ENCODE data around the gene GATAD2A. TPM values are rescaled to one million over a fixed set of nuclear protein-coding genes. Genes with fewer than 3 reads are reported as not detected.
"Not testable (repeated sequence)": the region's sequence is repeated elsewhere in the genome, so short reads cannot be mapped to it uniquely, and the experiment has no call there.

Gene GATAD2A
- total RNA-seq, 1 donor from 2014 or later, result 25.9 TPM

DNA sequence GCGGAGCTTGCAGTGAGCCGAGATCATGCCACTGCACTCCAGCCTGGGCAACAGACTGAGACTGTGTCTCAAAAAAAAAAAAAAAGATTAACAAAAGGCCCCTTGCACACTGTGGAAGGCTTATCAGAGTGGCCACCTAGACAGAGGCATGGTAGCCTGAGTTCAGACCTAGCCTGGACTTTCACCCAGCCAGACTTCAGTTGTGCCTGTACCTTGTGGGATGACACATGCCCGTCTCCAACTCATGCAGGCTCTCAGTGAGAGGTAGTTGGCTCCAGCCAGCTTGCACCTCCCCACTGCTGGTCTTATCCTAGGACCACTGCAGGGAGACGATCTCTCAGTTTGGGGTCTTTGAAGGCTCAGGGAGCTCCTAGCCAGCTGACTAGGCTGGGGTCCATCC lies 52.2 kb downstream of the GATAD2A start:
- intact Hi-C loops (cut with DNase I), result loop anchor here (5.0 kb wide), 1 partner anchor 50 kb away; the partner anchor contains the start of gene GATAD2A
- ATAC-seq, result no peak

GRCh38 chr19:19458110-19458816 lies 52.8 kb downstream of the GATAD2A start:
- DNase-seq (ENCODE audit: missing footprints) (no peak), ATAC-seq (no peak)
- intact Hi-C loops (cut with DNase I), result loop anchor here (5.0 kb wide), 1 partner anchor 51 kb away; the partner anchor contains the start of gene GATAD2A

More for the DNA sequence above, 52.2 kb downstream of the GATAD2A start:
- no peak for DNase-seq (ENCODE audit: missing footprints)

DNA sequence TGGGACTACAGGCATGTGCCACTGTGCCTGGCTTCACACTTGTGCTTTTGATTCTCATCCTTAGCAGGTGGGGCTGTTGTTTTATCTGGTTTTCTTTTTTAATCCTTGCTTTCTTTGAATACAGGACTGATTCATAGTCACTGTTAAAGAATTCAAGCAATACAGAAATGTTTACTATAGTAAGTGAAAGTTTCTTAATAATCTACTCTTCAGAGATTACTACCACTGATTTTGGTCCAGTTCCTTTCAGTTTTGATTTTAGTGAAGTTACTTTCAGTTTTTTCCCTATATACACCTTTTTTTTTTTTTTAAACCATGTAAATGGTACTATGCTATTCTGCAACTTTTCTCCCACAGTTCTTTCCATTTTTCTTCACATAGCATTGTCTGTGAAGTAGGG lies 53.6 kb downstream of the GATAD2A start:
- intact Hi-C loops (cut with DNase I), result loop anchor here (5.0 kb wide), 1 partner anchor 52 kb away; the partner anchor contains the start of gene GATAD2A
- no peak for ATAC-seq
- DNase-seq (ENCODE audit: missing footprints), result no peak

GRCh38 chr19:19459707-19460251 lies 54.3 kb downstream of the GATAD2A start:
- intact Hi-C loops (cut with DNase I), result loop anchor here (5.0 kb wide), 1 partner anchor 52 kb away; the partner anchor contains the start of gene GATAD2A
- DNase-seq (ENCODE audit: missing footprints) (peak; percentile 83), ATAC-seq (peak; percentile 21)

GRCh38 chr19:19460258-19460731 lies 54.8 kb downstream of the GATAD2A start:
- ATAC-seq (peak; percentile 6), DNase-seq (ENCODE audit: missing footprints) (no peak)
- intact Hi-C loops (cut with DNase I), result no loop called here

DNA sequence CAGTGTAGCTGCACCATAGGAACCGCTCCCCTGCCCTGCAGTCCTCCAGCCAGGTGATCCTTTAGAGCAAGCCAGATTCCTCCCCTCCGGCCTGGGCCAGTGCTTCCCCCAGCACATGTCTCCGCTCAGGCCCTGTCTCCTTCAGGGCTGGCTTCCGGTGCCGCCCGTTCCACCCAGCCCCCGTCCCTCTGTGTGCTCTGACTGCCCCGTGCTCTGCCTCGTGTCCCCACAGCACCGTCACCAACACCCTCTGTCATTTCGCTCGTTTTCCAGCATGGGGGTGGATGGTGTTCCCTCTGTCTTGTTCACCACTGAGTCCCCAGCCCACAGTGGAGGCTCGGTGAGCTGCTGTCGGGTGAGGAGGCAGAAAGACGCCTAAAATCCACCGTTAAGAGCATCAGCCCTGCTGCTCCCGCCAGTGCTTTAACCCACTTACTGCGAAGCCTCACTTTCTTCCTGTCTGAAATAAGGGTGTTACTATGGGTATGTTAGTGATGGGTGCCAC lies 55.3 kb downstream of the GATAD2A start:
- intact Hi-C loops (cut with DNase I), result no loop called here
- peak; percentile 84 for DNase-seq (ENCODE audit: missing footprints)
- peak; percentile 78 for ATAC-seq

DNA sequence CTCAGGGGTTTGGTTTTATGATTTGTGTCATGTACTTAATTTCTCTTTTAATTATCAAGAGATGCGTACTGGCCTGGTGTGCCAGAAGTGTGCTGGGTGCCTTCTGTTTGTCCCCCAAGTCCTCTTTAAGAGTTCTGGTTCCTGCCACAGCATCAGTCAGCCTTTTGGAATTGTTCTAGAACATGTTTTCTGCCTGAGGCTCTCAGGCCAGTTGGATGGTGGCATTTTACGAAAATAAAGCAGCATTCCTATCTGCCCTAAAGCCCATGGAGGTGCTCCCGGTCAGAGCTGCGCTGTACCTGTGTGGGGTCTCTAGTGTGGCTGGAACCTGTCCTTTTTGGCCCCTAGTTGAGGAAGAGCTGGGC lies 55.8 kb downstream of the GATAD2A start:
- no peak for ATAC-seq
- intact Hi-C loops (cut with DNase I), result no loop called here
- no peak for DNase-seq (ENCODE audit: missing footprints)

DNA sequence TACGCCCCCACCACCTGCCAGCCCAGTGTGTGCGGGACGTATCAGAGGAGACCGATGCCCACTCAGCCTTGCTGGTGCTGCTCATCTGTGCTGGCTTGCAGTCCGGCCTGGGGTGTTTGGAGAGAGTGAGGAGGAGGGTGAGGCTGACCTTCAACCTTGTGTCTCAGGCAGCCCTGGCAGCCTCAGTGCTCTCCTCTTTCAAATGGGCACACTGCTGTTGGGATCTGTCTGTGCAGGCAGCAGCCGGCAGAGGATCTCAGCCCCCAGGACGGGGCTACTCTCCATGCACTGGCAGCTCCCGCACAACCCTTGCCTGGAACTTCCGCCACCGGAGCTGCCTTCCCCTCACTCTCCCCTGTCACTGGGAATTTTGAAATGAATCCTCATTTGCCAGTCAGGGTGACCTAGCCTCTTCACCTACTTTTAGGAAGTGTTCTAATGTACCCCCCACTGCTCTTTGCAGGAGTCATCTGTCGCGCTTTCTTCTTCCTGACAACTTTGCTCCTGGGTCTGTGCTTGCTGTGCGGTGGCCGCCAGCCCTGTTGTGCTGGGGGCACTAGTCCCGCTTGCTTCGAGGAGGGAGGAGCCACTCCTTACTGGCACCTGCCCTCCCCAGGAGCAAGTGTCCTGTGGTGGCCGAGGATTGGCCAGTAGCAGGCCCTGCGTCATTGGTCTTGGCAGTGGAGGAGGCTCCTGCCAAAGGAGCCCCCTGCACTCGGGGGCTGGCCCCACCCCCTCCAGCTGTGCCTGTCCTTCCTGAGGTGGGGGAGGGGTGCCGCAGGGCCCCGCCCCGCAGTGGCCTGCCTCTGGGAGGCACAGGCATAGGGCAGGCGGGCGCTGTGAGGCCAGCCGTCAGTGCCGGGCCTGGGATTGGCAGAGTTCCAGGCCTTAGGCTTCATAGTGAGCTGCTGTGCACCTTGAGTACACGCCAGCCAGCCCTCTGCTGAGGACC lies 56.5 kb downstream of the GATAD2A start:
- peak; percentile 53 for ATAC-seq
- intact Hi-C loops (cut with DNase I), result no loop called here
- peak; percentile 84 for DNase-seq (ENCODE audit: missing footprints)

DNA sequence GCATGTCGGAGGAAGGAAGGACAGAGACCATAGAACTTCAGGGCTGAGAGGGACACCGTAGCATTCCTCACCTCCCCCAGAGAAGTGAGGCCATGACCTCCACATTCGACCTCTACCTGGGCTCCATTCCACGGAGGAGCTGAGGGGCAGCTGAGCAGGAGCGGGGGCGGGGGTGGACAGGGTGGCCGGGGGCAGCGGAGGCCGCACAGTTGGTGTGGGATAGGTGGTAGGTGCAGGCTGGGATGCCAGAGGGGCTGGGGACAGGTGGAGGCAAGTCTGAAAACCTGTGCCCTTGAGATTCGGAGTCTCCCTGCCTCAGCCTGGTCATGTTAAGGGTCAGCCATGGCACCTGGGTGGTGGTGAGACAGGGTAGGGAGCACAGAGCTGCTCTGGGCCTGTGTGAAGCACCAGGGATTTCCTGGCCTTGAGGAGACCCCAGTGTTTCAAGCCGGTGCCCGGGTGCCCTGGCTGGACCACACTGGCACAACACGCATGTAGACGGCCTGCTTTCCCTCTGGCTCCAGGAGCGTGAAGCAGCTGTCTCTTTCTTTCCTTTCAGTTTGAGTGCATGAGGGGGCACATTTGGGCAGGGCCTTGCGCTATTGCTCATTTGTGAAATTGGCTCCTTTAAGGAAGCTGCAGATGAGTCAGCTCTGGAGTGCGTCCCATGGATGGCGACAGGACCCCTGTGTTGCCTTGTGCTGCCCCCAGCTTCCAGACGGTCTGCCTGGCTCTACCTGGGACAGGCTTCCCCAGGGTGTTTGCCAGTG lies 58.1 kb downstream of the GATAD2A start:
- DNase-seq (ENCODE audit: missing footprints), result no peak
- ATAC-seq, result peak; percentile 18
- intact Hi-C loops (cut with DNase I), result no loop called here

DNA sequence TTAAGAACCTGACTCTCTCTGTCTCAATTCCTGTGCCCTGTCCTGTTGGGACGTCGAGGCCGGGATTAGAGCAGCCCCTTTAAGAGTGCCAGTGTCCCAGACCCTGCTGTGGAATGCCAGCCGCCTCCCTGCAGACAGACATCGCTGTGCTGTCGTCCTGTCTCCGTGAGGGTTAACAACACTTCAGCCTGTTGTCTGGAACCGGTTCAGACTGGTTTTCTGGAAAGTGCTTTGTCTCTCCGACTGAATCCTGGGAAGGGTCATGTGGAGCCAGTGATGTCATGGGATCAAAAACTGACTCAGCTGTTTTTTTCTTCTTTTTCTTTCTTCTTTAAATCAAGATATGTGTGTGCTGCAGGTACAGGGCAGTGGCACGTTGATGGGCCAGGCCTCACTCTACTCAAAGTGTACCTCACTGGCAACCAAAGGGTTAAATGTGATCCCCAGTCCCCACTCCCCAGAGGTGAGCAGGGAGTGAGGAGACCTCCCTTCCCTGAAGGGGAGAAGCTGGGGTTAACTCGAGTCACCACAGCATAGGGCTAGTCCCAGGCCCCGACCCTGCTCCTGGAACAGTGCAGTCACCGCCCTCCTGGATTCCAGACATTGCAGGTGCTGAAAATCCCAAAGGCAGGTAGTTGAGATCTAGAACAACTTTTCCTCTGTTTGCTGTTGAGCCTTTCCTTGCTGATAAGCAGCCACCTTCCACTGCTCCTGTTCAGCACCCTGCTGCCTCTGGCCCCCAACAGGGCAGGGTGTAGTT lies 59.0 kb downstream of the GATAD2A start:
- intact Hi-C loops (cut with DNase I), result no loop called here
- DNase-seq (ENCODE audit: missing footprints) (no peak), ATAC-seq (no peak)

- intact Hi-C loops (cut with DNase I), result no loop called here
- ATAC-seq (no peak), DNase-seq (ENCODE audit: missing footprints) (no peak)
These were observed 60.1 kb downstream of the GATAD2A start for GRCh38 chr19:19465436-19466070.

- no peak for ATAC-seq
- intact Hi-C loops (cut with DNase I), result no loop called here
- no peak for DNase-seq (ENCODE audit: missing footprints)
These were observed 60.7 kb downstream of the GATAD2A start for GRCh38 chr19:19466201-19466600.

- DNase-seq (ENCODE audit: missing footprints), result no peak
- intact Hi-C loops (cut with DNase I), result no loop called here
- no peak for ATAC-seq
These were observed 63.1 kb downstream of the GATAD2A start for GRCh38 chr19:19468424-19469050.

DNA sequence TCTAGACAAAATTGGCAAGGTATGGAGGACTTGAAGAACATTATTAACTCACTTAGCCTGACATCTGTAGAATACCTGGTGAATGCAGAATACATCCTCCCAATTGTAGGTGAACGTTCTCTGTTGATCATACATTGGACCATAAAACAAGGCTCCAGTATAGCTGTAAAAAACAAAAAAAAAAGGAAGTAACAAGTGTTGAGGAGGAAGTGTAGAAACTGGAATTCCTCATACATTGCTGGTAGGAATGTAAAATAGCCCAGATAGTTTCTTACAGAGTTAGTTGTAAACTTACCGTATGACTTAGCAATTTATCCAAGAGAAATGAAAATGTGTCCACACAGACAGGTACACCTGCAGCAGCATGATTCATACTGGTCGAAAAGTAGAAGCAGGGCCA lies 65.1 kb downstream of the GATAD2A start:
- intact Hi-C loops (cut with DNase I), result no loop called here

DNA sequence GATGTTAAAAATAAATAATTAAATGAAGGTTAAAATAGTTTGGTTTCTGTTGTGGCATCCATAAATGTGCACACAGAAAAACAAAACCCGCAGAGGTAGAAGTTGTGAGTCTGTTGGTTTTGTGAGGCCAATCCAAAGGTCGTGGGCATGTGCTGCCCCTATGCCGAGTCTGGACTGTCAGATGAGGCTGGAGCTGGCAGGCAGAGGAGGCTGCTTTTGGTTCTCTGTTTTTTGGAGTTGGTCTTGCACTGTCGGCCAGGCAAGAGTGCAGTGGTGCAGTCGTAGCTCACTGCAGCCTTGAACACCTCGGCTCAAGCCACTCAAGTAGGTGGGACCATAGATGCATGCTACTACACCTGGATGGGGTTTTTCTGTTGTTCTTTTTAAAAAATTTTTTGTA lies 66.2 kb downstream of the GATAD2A start:
- no peak for ATAC-seq
- intact Hi-C loops (cut with DNase I), result no loop called here
- DNase-seq (ENCODE audit: missing footprints), result no peak

More for the DNA sequence above, 65.1 kb downstream of the GATAD2A start:
- DNase-seq (ENCODE audit: missing footprints), result no peak
- no peak for ATAC-seq

DNA sequence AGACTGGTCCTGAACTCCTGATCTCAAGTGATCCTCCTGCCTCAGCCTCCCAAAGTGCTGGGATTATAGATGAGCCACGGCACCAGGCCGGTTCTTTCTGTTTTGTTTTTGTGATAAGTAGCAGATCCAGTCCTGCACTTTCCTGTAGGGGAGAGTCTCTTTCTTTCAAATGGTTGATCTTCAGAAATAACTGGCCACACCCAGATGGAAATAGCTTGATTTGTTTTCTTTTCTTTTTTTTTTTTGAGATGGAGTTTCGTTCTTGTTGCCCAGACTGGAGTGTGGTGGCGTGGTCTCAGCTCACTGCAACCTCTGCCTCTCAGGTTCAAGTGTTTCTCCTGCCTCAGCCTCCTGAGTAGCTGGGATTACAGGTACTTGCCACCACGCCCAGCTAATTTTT lies 66.6 kb downstream of the GATAD2A start:
- DNase-seq (ENCODE audit: missing footprints); intact Hi-C loops (cut with DNase I); ATAC-seq: not testable (repeated sequence)
